CD14-positive monocyte (primary cell): ENCODE measurements around the gene LRRK1. TPM values are rescaled to one million over a fixed set of nuclear protein-coding genes. Genes with fewer than 3 reads are reported as not detected.

Experiments
- DNase-seq, 3 donors: peaks; one replicate each; pipeline ENCODE4 v3.0.0-alpha.2; 2011 to 2022
- H2AFZ ChIP-seq: 2 replicates; pipeline ENCODE4 v1.6.0; 2012; ENCODE audit warnings: mild to moderate bottlenecking, low read depth, low read length, inconsistent platforms; ENCODE audit not compliant: insufficient read depth, poor library complexity, severe bottlenecking
- H3K27ac ChIP-seq, 2 donors: 1 replicate in 1 of 2; 2 replicates in 1 of 2; pipeline ENCODE4 v1.5.1; 2012 to 2013; ENCODE audit warnings: low read length in 2 of 2, control low read depth in 1 of 2, inconsistent platforms in 1 of 2, low read depth in 1 of 2, mild to moderate bottlenecking in 1 of 2
- H3K27me3 ChIP-seq, 2 donors: one replicate each; pipeline versions ENCODE4 v1.6.0 to v1.6.1; 2011 to 2013; ENCODE audit warnings: low read length in 2 of 2; ENCODE audit not compliant: control insufficient read depth in 2 of 2, insufficient read depth in 2 of 2
- H3K36me3 ChIP-seq, 2 donors: replicated peaks in 1 of 2; 1 replicate in 1 of 2; 2 replicates in 1 of 2; pipeline versions ENCODE4 v1.5.1 to v1.6.1; 2012 to 2013; ENCODE audit warnings: low read length in 2 of 2, control low read depth in 1 of 2, inconsistent platforms in 1 of 2, mild to moderate bottlenecking in 1 of 2; ENCODE audit not compliant: insufficient read depth in 2 of 2, control insufficient read depth in 1 of 2
- H3K4me1 ChIP-seq, 2 donors: 1 replicate in 1 of 2; 2 replicates in 1 of 2; pipeline versions ENCODE4 v1.5.1 to v1.6.1; 2012 to 2013; ENCODE audit warnings: low read length in 2 of 2, control low read depth in 1 of 2, inconsistent platforms in 1 of 2, mild to moderate bottlenecking in 1 of 2, moderate library complexity in 1 of 2; ENCODE audit not compliant: insufficient read depth in 2 of 2, control insufficient read depth in 1 of 2
- H3K4me2 ChIP-seq: replicated peaks from 2 replicates; pipeline ENCODE3; 2012; ENCODE audit warnings: low read length, moderate library complexity, mild to moderate bottlenecking; ENCODE audit not compliant: poor library complexity, severe bottlenecking; ENCODE audit errors: extremely low read depth
- H3K4me3 ChIP-seq, 3 experiments: fragments of 200-600 bp in 1 of 3; sonication (generic) in 1 of 3; replicated peaks in 1 of 3; 1 replicate in 2 of 3; 2 replicates in 1 of 3; pipeline ENCODE4 v1.5.1; 2011 to 2013; ENCODE audit warnings: low read length in 3 of 3, mild to moderate bottlenecking in 3 of 3, control low read depth in 2 of 3, low read depth in 2 of 3, inconsistent platforms in 1 of 3, moderate library complexity in 1 of 3
- H3K79me2 ChIP-seq: 2 replicates; pipeline ENCODE4 v1.6.0; 2012; ENCODE audit warnings: mild to moderate bottlenecking, control low read depth, inconsistent platforms, low read length, moderate library complexity; ENCODE audit not compliant: insufficient read depth
- H3K9ac ChIP-seq: 2 replicates; pipeline ENCODE4 v1.6.0; 2017; ENCODE audit warnings: low read length, mild to moderate bottlenecking; ENCODE audit not compliant: insufficient read depth, poor library complexity, severe bottlenecking
- H3K9me3 ChIP-seq, 2 donors: replicated peaks in 1 of 2; 1 replicate in 1 of 2; 2 replicates in 1 of 2; pipeline versions ENCODE4 v1.5.1 to v1.6.1; 2012 to 2013; ENCODE audit warnings: low read length in 2 of 2, control low read depth in 1 of 2; ENCODE audit not compliant: control insufficient read depth in 1 of 2, insufficient read depth in 1 of 2
- H4K20me1 ChIP-seq: 2 replicates; pipeline ENCODE4 v1.6.0; 2012; ENCODE audit warnings: mild to moderate bottlenecking, low read length, control low read depth, moderate library complexity; ENCODE audit not compliant: insufficient read depth
- H3K27ac Mint-ChIP-seq, 7 donors: one replicate each; pipeline ENCODE4 v1.8.0; 2020; ENCODE audit warnings: mild to moderate bottlenecking in 7 of 7, mixed read lengths in 7 of 7, moderate library complexity in 6 of 7, inconsistent platforms in 2 of 7
- H3K27me3 Mint-ChIP-seq, 3 donors: one replicate each; pipeline ENCODE4 v1.8.0; 2021 to 2022; ENCODE audit warnings: low read depth in 3 of 3, mild to moderate bottlenecking in 3 of 3, mixed read lengths in 3 of 3, moderate library complexity in 3 of 3, inconsistent platforms in 1 of 3
- H3K36me3 Mint-ChIP-seq, 2 donors: one replicate each; pipeline ENCODE4 v1.8.0; 2020; ENCODE audit warnings: mixed read lengths in 2 of 2, inconsistent platforms in 1 of 2, mild to moderate bottlenecking in 1 of 2
- H3K4me1 Mint-ChIP-seq: one replicate; pipeline ENCODE4 v1.8.0; 2020; ENCODE audit warnings: mild to moderate bottlenecking, mixed read lengths
- H3K4me3 Mint-ChIP-seq, 2 donors: one replicate each; pipeline ENCODE4 v1.8.0; 2020; ENCODE audit warnings: mild to moderate bottlenecking in 2 of 2, mixed read lengths in 2 of 2, moderate library complexity in 1 of 2
- H3K9me3 Mint-ChIP-seq, 7 donors: one replicate each; pipeline ENCODE4 v1.8.0; 2020 to 2022; ENCODE audit warnings: mixed read lengths in 7 of 7, mild to moderate bottlenecking in 6 of 7, moderate library complexity in 6 of 7, inconsistent platforms in 2 of 7
- WGBS: methylation state at CpG from one replicate; pipeline ENCODE4 v1.1.5; 2013; ENCODE audit warnings: missing lambda C conversion rate; ENCODE audit not compliant: insufficient coverage; 5-methylcytosine and 5-hydroxymethylcytosine counted together
- intact Hi-C, 2 donors: fragments of 100-400 bp; cut with micrococcal nuclease; formaldehyde crosslinking; loops; one replicate each; pipeline versions ENCODE4 v1.15.0 to v1.15.1; 2023
- polyA plus RNA-seq, 3 donors: library from polyadenylated mRNA; depleted of rRNA in 1 of 3; unstranded in 2 of 3; stranded (reverse) in 1 of 3; fragments of 300-500 nt in 2 of 3; fragments of >200 nt in 1 of 3; fragmentation: Illumina TruSeq in 2 of 3; gene quantifications; 1 replicate in 2 of 3; 2 replicates in 1 of 3; pipeline ENCODE4 v1.2.3, GENCODE V29; 2012 to 2021
- TF ChIP-seq, protein P1 (sequence below): fragments of 200-600 bp; IDR thresholded peaks from one replicate; pipeline ENCODE4 v1.8.0; 2022; ENCODE audit warnings: antibody characterized with exemption, mild to moderate bottlenecking

LRRK1 gene
- polyA plus RNA-seq, 3 donors: 1.7 to 18.9 (median 5.4) TPM

DNA sequence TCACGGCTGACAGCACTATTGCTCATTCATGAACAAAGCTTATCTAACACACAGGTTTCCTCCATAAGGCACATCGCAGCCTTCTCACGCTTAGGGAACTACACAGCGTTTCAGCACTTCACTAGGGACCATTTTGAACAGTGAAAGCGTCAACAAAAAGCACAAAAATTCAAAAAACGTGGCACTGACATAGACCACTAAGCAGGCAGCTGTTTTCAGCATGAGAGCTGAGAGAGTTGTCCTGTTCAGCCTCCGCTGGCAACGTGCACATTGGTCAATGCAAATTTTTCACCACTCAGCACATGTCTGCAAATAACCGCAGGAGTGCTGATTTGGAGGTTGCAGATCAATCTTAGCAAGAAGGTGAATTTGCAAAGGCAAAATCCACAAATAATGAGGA, 109.2 kb downstream of the LRRK1 start:
- Histone ChIP-seq H3K27me3 (peaks cover 8 to 61% of the 10 kb centered on the region in 2 donors), H2AFZ (no peak overlapping the region), H3K4me2 (no peak overlapping the region), H3K36me3 (peaks cover 63 to 88% of the 10 kb centered on the region in 2 donors), H3K27ac (no peak overlapping the region), H4K20me1 (peaks cover 14% of the 10 kb centered on the region), H3K4me3 (no peak overlapping the region), H3K4me1 (peaks cover 20 to 23% of the 10 kb centered on the region in 2 donors), H3K9ac (no peak overlapping the region), H3K79me2 (no peaks in the 10 kb centered on the region), H3K9me3 (no peaks in the 10 kb centered on the region)
- intact Hi-C loops: no loop called here
- Mint-ChIP-seq H3K36me3 (peaks cover 95 to 96% of the 10 kb centered on the region in 2 donors), H3K4me1 (peaks cover 22% of the 10 kb centered on the region), H3K27me3 (peaks cover 62 to 87% (median 71%) of the 10 kb centered on the region in 3 donors), H3K27ac (no peak overlapping the region), H3K4me3 (peak overlapping the region in 1 of 2 donors; percentile 75), H3K9me3 (peaks cover 0 to 18% (median 9%) of the 10 kb centered on the region in 7 donors)
- 93% methylated on average over 8 of the region's 9 CpGs for WGBS
- TF ChIP-seq, protein P1, sequence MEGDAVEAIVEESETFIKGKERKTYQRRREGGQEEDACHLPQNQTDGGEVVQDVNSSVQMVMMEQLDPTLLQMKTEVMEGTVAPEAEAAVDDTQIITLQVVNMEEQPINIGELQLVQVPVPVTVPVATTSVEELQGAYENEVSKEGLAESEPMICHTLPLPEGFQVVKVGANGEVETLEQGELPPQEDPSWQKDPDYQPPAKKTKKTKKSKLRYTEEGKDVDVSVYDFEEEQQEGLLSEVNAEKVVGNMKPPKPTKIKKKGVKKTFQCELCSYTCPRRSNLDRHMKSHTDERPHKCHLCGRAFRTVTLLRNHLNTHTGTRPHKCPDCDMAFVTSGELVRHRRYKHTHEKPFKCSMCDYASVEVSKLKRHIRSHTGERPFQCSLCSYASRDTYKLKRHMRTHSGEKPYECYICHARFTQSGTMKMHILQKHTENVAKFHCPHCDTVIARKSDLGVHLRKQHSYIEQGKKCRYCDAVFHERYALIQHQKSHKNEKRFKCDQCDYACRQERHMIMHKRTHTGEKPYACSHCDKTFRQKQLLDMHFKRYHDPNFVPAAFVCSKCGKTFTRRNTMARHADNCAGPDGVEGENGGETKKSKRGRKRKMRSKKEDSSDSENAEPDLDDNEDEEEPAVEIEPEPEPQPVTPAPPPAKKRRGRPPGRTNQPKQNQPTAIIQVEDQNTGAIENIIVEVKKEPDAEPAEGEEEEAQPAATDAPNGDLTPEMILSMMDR: no peak
- no peak for DNase-seq

DNA sequence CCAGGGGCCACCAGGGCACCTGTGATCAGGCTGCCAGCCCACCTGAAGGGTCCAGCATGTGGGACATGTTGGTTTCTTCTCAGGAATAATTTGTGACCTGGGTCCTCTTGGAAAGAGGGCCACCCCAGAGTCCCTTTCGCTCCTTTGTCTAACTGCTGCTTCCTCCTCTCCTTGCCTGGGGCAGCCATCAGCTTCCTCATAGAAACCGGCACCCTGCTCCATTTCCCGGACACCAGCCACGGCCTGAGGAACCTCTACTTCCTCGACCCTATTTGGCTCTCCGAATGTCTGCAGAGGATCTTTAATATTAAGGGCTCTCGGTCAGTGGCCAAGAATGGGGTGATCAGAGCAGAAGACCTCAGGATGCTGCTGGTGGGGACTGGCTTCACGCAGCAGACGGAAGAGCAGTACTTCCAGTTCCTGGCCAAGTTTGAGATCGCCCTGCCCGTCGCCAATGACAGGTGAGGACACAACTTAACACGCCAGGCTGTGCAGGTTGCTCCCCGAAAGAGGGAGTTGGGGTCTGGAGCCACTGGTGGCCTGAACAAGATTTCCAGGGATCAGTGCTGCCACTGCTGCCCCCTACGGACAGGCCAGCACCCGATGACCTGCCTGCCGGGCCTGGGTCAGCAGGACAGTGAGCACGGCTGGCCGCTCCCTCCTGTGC, 109.7 kb downstream of the LRRK1 start:
- WGBS: 77% methylated on average over 14 of the region's 19 CpGs
- Mint-ChIP-seq H3K9me3 (peaks cover 0 to 20% (median 9%) of the 10 kb centered on the region in 7 donors), H3K4me3 (peak overlapping the region in 1 of 2 donors; percentile 65), H3K4me1 (peaks cover 16% of the 10 kb centered on the region), H3K27me3 (peaks cover 66 to 92% (median 77%) of the 10 kb centered on the region in 3 donors), H3K36me3 (peaks cover 97 to 99% of the 10 kb centered on the region in 2 donors), H3K27ac (peak overlapping the region in 1 of 7 donors; percentile 43)
- H4K20me1 ChIP-seq: peaks cover 17% of the 10 kb centered on the region
- no peak overlapping the region for H3K4me2 ChIP-seq
- no peak overlapping the region for H3K4me3 ChIP-seq
- TF ChIP-seq, protein P1: no peak
- H3K27me3 ChIP-seq: peaks cover 12 to 67% of the 10 kb centered on the region in 2 donors
- H3K9ac ChIP-seq: no peak overlapping the region
- H3K27ac ChIP-seq: no peak overlapping the region
- intact Hi-C loops: no loop called here
- no peaks in the 10 kb centered on the region for H3K79me2 ChIP-seq
- H3K36me3 ChIP-seq: peaks cover 68 to 93% of the 10 kb centered on the region in 2 donors
- no peak overlapping the region for H2AFZ ChIP-seq
- no peaks in the 10 kb centered on the region for H3K9me3 ChIP-seq
- DNase-seq: no peak
- H3K4me1 ChIP-seq: peaks cover 14 to 17% of the 10 kb centered on the region in 2 donors
